DOHH2 (cell line): ENCODE measurements around the gene RGS7.

ENCODE experiments used
- CTCF ChIP-seq: fragments of 200-600 bp; sonication (generic); IDR thresholded peaks from one replicate; pipeline ENCODE4 v1.5.1; 2014; ENCODE audit warnings: antibody characterized with exemption, mild to moderate bottlenecking, low read depth, low read length; ENCODE audit not compliant: poor library complexity, severe bottlenecking
- EZH2phosphoT487 ChIP-seq: fragments of 200-600 bp; sonication (generic); IDR thresholded peaks from 2 replicates; pipeline ENCODE4 v1.6.1; 2017; ENCODE audit warnings: borderline replicate concordance, mild to moderate bottlenecking, antibody characterized with exemption, low read length, moderate library complexity, mixed read lengths

- TF ChIP-seq CTCF, result no peak
- TF ChIP-seq EZH2phosphoT487, result no peak
Observed at GRCh38 chr1:241212628-241213027, 144.4 kb downstream of the RGS7 start.
